NCI-H460 (cell line): ENCODE results near the gene RAPGEF1. TPM values are rescaled to one million over a fixed set of nuclear protein-coding genes. Genes with fewer than 3 reads are reported as not detected.

Source experiments
- DNase-seq: peaks from one replicate; pipeline ENCODE4 v3.0.0-alpha.2; 2016; ENCODE audit warnings: low read depth; ENCODE audit errors: extremely low read depth
- polyA plus RNA-seq: library from polyadenylated mRNA; depleted of rRNA; stranded (reverse); fragments of >200 nt; gene quantifications from 2 replicates; pipeline ENCODE4 v1.2.3, GENCODE V29; 2014; cell fraction: nucleus; rRNA removed
- total RNA-seq: library from RNA; depleted of rRNA; stranded (reverse); fragments of >200 nt; shearing (Covaris generic); gene quantifications from 2 replicates; pipeline ENCODE4 v1.2.3, GENCODE V29; 2014; rRNA removed

RAPGEF1 gene, protein sequence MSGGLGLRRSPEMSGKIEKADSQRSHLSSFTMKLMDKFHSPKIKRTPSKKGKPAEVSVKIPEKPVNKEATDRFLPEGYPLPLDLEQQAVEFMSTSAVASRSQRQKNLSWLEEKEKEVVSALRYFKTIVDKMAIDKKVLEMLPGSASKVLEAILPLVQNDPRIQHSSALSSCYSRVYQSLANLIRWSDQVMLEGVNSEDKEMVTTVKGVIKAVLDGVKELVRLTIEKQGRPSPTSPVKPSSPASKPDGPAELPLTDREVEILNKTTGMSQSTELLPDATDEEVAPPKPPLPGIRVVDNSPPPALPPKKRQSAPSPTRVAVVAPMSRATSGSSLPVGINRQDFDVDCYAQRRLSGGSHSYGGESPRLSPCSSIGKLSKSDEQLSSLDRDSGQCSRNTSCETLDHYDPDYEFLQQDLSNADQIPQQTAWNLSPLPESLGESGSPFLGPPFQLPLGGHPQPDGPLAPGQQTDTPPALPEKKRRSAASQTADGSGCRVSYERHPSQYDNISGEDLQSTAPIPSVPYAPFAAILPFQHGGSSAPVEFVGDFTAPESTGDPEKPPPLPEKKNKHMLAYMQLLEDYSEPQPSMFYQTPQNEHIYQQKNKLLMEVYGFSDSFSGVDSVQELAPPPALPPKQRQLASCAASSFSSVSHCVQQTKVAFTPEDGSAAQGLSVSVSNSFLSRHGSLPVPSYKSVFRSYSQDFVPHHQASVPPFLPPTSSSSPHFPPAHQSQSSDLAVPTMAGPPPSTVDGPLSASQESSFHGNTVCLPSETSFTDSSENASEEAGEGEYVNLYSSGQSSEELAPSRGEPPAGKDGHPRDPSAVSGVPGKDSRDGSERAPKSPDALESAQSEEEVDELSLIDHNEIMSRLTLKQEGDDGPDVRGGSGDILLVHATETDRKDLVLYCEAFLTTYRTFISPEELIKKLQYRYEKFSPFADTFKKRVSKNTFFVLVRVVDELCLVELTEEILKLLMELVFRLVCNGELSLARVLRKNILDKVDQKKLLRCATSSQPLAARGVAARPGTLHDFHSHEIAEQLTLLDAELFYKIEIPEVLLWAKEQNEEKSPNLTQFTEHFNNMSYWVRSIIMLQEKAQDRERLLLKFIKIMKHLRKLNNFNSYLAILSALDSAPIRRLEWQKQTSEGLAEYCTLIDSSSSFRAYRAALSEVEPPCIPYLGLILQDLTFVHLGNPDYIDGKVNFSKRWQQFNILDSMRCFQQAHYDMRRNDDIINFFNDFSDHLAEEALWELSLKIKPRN (N-terminal part only)
- total RNA-seq, result 27.7 and 28.7 TPM in 2 replicates
- 15.5 and 32.5 TPM in 2 replicates for polyA plus RNA-seq

DNA sequence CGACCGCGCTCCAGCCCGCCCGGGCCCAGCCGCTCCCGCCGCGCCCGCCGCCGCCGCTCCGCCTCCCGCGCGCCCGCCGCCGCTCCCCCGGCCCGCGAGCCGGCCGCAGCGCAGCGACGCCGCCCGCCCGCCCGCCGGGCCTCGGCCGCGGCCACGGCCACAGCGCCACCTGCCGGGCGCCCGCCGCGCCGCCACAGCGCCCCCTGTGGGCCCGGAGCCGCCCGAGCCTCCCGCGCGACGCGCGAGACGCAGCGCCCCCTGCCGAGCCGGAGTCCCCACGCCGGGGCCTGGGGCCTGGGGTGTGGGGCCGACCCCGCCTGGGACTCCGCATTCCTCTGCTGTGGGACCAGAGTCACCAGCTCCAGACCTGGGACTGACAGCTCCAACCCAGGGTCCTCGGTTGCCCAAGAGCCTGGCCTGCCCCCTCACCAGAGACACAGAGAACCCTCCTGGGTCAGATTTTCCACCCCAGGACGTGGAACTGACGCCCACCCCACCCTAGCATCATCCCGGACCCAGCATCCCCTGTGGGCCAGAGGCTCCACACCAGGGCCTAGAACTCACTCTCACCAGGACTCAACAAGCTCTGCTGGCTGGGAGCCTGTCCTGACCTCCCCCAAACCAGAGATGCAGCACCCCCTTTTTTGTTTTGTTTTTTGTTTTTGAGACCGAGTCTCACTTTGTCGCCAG lies at the start of gene RAPGEF1:
TSS of gene RAPGEF1 (minus strand) at position 118 of the 690 bp plus-strand sequence. CDS start 246 bp downstream, outside the sequence.
- DNase-seq, result peak; percentile 33

DNA sequence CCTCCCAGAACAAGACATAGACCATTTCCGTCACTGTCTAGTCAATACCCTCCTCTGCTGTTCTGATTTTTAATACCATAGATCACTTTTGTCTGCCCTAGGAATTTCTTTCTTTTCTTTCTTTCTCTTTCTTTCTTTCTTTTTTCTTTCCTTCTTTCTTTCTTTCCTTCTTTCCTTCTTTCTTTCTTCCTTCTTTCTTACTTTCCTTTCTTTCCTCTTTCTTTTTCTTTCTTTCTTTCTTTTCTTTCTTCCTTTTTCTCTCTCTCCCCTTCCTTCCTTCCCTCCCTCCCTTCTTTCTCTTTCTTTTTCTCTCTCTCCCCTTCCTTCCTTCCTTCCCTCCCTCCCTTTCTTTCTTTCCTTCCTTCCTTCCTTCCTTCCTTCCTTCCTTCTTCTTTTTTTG lies 49.0 kb upstream of the RAPGEF1 start:
- no peak for DNase-seq

DNA sequence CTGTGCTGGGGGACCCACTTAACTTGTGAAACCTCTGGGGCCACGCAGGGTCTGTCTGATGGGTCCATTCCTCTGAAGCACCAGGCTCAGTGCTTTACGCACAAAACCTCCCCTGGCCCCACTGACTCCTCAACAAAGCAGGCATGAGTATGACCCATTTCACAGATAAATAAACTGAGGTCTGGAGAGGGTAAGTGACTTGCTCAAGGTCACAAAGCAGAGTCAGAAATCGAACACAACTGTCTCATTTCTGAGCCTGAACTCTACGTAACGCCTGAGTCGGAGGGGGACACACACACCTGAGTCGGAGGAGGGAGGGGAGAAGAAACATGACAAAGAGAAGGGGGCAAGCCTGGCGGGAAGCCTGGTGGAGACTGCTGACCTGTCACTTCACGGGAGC lies 48.0 kb upstream of the RAPGEF1 start:
- DNase-seq, result no peak

DNA sequence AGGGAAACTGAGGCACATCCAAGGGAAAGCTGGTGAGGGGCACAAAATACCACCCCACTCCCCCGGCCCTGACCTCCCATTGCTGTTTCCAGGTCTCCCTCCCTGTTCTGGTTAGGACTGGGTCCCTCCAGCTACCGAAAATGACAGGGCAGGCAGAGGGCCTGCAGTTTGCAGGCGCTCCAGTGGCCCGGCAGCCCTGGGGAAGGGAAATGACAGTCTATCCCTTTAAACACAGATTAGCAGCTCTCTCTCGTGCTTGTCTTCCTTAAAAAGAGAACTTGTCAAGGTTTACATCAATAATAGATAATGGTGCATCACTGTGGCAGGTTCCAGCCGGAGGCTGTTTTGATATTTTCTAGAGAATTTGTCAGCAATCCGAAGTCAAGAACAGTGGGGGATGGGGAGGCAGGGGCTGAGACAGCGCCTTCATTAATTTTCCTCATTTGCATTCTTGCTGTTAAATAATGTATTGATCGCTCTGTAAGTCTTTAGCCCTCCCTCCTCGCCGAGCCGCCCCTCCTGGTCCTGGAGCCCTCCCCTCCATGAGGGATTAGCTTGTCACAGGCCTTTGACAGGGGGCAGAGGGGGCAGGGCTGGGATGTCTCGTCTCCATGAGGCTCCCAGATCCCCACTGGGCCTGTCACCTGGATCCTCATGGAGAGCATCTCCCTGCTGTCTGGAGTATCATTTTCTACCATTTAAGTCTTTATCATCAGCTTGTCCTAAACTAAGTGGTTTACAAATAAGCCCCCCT lies 45.0 kb upstream of the RAPGEF1 start:
- no peak for DNase-seq

DNA sequence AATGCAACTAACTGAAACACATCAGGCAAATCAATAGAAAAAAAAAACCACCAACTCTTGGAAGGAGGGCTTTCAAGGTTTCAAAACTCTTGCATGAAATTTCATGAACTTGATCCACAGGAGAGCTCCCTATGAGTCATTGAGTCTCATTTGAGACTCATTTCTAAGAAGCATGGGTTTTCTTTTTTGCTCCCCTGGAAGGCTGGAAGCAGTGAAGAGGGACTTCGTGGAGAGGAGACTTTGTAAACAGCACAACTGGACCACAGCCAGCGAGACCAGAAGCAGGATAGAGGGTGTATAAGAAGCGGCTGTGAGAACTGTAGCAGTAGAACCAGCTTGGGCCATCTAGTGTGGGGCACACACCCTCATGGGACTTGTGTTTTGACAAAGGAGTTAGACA lies 41.2 kb upstream of the RAPGEF1 start:
- no peak for DNase-seq

DNA sequence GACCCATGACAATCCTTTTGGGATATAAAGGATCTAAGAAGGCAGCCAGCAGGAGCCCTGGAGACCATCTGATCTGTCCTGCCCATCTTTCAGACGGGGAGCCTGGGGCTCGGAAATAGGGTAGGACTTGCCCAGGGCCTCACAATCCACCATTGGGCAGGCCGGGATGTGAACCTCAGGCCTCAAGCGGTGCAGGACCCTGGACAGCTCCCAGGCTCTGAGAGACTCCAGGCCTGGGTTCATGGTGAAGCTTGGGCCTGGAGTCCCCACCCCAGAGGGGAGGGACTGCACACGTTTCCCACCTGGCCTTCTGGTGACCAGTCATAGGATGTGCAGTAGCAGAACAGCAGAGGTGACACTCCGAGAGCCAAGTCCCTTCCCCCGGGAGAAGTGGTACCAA lies 36.6 kb upstream of the RAPGEF1 start:
- DNase-seq, result peak; percentile 49

DNA sequence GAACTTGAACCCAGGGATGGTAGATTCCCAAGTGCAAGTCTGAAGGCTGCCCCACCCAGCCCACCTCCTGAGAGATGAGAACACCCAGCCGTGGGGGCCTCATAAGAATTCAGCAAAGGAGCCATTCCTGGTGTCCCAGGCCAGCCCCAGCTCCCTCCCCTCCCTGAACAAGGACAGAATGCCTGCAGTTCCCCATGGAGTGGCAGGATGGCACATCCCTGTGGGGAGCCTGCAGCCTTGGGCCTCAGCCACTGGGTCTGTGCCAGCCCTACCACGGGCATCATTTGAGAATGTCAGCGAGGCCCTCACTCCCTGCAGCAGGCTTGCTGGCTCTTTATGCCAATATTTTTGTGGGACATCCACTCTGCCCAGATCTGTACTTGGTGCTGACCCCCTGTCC lies 36.2 kb upstream of the RAPGEF1 start:
- DNase-seq, result no peak

DNA sequence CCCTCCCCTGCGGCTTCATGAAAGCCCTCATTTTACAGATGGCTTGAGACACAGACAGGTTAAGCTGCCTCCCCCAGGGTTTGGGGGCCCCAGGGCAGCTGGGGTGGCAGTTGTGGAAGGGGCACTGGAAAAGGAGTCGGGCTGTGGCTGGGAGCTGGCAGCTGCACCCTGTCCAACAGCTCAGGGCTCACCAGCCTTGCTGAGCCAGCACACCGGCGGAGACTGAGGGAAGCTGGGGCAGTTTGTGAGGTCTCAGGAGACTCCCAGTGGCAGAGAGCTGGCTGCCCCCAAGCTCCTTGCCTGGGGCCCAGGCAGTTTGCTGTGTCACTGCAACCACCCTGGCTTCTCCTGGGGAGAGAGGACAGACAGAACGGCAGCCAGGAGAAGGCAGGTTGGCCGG lies 34.8 kb upstream of the RAPGEF1 start:
- no peak for DNase-seq

DNA sequence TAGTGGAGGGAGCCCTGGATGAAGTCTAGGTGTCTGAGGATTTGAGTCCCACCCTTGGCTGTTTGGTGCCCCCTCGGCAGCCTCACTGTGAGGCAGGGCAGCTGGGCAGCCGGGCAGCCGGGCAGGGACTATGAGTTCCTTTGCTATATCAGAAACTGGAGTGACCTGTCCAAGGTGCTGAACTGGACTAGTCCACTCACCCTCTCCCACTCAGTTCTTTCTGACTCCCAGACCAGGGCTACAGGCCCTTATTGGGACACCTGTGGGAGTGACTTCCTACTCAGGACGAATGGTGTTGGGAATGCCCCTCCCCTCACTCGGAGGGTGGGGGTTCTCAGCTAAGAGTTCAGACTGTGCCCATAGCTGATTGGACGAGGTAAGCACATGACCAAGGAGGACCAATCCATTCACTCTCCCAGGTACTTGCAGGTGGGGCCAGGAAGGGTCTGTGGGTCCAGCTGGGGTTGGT lies 34.1 kb upstream of the RAPGEF1 start:
- DNase-seq, result peak; percentile 66

DNA sequence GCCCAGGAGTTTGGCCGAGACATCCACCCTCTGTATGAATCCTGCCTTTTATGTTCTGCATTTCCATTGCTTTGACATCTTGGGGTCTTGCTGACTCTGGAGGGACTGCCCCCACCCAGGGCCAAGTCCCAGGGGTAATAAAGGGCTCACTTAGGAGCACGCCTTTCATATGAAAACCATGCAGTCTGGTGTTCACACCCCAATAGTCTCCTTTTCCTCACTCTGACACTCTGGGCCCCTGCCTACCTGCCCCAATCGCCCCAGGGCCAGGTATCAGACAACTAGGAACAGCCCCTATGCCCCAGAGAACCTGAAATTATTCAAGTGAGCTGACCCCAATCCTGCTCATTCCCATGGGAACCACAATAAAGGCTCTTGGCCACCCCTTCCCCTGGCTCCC lies 33.1 kb upstream of the RAPGEF1 start:
- DNase-seq, result no peak

DNA sequence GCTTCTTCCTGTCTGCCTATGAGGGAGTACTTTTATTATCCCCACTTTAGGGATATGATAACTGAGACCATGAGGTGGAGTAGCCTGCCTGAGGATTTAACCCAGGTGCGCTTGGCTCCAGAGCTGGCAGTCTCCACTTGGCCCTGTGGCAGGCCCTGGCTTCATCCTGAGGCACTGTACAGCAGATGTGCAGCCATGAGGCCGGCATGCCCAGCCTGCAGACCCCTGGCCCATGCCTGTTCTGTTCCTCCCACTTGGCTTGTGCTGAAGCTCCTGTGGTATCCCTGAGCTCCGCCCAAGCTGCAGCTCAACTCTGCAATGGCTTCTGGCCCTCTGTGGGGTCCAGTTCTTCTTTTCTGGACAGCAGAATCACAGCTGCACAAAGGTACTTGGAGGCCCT lies 31.8 kb upstream of the RAPGEF1 start:
- no peak for DNase-seq

DNA sequence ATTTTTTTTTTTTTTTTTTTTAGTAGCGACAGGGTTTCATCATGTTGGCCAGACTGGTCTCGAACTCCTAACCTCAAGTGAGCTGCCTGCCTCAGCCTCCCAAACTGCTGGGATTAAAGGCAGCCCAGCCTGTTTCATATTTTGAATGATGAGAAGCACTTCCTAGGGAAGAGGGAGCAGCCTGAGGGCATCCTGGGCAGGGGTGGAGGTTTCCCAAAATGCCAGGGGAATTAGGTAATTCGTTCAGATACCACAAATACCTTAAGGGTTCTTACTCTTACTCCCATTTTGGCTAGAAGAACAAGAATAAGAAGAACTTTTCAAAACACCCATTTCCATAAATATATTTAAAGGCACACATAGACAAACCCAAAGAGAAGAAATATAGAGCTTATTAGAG lies 29.5 kb upstream of the RAPGEF1 start:
- no peak for DNase-seq

DNA sequence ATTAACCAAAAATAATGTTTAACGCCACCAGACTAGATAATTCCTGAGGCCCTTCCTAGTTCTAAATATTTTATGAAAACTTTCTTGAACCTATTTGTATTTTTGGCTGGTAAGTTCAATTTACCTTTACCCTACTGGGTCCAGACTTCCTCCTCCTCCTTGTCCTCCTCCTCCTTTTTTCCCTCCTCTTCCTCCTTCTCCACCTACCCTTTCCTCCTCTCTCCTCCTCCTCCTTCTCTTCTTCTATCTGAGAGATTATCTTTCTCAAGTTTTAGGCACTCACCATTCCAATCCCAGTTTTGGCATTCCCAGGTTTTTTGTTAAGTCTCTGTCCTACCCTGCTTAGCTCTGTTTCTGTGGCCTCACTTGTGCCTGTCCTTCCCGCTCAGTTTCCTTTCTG lies 24.7 kb upstream of the RAPGEF1 start:
- no peak for DNase-seq

DNA sequence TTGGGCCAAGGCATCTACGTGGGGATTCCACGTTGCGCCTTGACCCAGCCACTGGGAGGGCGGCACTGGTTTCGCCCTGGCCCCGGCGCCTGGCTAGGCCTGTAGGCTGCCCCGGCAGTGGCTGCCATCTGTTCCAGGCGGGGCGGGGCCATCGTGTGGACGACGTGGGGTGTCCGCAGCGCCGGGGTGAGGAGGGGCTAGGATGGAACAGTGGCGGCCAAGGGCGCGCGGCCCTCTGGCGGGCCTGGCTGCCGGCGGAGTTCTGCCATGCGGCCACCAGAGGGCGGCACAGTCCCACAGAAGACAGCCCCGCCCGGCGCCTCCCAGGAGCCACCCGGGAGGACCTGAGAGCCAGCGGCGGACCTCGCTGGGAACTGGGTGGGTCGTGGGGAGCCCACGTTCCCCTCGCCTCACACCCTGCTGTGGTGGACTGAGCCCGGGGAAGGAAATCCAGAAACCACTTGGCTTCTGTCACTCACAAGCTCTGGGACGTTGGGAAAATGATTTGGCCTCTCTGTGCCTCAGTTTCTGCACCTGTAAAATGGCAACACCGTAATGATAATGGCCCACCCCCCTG lies 22.6 kb upstream of the RAPGEF1 start:
- peak; percentile 59 for DNase-seq

DNA sequence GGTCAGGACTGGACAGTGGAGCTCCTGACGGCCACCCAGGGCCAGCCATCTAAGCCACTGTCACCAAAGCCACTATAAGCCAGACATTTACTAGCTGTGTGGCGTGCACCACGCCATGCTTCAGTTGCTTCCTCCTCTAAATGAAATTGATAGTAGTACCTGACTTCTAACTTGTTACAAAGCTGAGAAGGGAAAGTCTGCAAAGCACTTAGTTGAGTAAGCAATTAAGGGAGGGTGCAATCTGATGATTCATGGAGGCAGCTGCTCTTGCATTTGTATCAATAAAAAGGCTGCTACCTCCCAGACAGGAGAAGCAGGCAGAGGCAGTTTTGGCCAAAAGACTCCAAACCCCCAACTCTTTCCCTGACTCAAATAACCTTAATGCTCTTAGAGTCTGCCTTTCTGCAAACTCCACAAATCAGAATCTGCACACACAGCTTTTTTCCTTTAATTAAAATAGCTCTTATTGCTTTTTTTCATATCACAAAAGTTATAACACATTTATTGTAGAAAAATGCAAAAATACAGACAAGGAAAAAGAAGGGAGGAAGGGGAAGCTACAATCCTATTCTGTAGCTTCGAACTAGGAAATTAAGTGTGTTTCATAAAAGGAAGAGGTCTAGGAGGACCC lies 19.3 kb upstream of the RAPGEF1 start:
- no peak for DNase-seq

DNA sequence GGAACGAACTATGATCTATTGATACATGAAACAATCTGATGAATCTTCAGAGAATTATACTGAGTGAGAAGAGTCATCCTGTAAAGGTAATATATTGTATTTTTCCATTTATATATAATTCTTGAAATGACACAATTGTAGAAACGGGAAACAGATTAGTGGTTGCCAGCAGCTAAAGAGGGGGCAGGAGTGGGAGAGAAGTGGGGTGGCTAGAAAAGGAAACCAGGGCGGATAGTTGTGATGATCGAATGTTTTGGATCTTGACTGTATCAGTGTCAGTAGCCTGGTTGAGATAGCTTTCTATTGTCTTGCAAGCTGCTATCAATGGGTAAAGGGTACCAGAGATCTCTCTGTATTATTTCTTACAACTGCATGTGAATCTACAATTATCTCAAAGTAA lies 17.7 kb upstream of the RAPGEF1 start:
- no peak for DNase-seq

DNA sequence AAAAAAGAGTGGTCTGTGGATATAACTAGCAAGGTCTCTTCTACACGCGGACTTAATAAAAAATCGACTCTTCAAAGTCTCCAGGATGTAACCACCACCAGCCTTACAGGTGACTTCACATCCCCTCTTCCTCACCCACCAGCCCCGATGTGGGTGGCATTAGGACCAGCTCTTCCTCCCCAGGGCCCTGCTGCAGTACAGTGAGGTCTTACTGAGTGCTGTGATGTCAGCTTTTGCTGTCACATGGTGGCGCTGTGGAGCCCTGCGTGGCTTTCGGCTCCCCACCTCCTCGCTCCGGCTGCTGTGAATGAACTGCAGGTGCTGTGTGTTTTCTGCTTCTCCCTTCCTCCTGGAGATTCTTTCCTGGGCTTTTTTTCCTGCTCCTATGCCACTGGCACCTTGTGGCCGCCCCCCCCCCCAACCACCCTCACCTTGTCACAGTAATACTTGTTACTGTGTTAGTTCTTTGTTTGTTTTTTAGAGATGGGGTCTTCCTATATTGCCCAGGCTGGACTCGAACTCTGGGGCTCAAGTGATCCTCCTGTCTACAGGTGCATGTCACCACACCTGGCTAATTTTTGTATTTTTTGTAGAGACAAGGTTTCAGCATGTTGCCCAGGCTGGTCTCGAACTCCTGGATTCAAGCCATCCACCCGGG lies 15.8 kb upstream of the RAPGEF1 start:
- DNase-seq, result peak; percentile 81

DNA sequence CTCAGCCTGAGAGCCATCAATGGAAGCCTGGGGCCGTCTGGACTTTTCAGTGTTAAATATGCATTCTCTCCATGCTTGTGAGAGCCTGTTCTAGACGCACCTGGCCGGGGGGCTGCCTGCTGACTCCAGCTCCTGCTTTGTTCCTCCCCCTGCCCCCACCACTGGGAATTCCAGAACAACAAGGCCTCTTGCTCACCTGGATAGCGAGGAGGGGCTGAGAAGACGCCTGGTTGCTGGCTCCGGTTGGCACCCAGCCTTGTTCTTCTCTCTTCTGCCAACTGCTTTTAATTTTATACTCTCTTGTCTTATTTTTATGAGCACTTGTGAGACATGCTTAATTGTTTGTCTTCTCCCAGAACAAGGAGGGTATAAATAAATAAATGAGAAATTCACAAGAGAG lies 15.0 kb upstream of the RAPGEF1 start:
- no peak for DNase-seq
